Fibroblast of the aortic adventitia (primary cell): ENCODE measurements around the gene SORL1. TPM values are rescaled to one million over a fixed set of nuclear protein-coding genes. Genes with fewer than 3 reads are reported as not detected.

Experiments used
- DNase-seq: peaks from one replicate; pipeline ENCODE4 v3.0.0-alpha.2; 2010; ENCODE audit warnings: low read depth
- H3K4me3 ChIP-seq: 2 replicates; pipeline ENCODE4 v1.5.1; 2011; ENCODE audit warnings: low read depth, mild to moderate bottlenecking, control low read depth, low read length, moderate library complexity
- total RNA-seq: library from RNA; depleted of rRNA; stranded (reverse); fragments of >200 nt; gene quantifications from 2 replicates; pipeline ENCODE4 v1.2.3, GENCODE V29; 2012; ENCODE audit warnings: low replicate concordance
- TF ChIP-seq, protein P1 (sequence below): IDR thresholded peaks from 2 replicates; pipeline ENCODE4 v1.5.1; 2011; ENCODE audit warnings: mild to moderate bottlenecking, low read length, control low read depth, inconsistent platforms; ENCODE audit not compliant: insufficient read depth

Gene SORL1
- total RNA-seq, 1 donor, result 1.2 TPM

DNA sequence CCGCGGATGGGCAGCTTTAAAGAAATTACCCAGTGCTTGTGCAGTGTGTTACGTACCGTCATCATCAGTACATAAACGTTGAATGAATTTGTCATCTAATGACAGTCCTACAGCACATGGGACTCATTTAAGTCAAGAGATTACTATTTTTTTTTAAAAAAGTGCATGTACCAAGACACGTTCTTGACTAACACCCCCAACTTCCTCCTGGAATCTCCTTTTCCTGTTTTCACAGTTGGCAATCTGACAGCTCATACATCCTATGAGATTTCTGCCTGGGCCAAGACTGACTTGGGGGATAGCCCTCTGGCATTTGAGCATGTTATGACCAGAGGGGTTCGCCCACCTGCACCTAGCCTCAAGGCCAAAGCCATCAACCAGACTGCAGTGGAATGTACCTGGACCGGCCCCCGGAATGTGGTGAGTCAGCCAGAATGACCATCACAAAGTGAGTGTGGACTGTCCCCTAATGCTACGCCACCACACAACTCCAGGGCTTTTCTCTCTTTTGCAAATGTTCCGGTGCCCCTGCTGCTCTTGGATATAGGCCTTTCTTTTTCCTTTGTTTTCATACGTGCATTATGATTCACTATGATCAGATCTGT lies 162.6 kb downstream of the SORL1 start:
- TF ChIP-seq, protein P1, sequence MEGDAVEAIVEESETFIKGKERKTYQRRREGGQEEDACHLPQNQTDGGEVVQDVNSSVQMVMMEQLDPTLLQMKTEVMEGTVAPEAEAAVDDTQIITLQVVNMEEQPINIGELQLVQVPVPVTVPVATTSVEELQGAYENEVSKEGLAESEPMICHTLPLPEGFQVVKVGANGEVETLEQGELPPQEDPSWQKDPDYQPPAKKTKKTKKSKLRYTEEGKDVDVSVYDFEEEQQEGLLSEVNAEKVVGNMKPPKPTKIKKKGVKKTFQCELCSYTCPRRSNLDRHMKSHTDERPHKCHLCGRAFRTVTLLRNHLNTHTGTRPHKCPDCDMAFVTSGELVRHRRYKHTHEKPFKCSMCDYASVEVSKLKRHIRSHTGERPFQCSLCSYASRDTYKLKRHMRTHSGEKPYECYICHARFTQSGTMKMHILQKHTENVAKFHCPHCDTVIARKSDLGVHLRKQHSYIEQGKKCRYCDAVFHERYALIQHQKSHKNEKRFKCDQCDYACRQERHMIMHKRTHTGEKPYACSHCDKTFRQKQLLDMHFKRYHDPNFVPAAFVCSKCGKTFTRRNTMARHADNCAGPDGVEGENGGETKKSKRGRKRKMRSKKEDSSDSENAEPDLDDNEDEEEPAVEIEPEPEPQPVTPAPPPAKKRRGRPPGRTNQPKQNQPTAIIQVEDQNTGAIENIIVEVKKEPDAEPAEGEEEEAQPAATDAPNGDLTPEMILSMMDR, result no peak
- H3K4me3 ChIP-seq, result no peak overlapping the region
- DNase-seq, result no peak

DNA sequence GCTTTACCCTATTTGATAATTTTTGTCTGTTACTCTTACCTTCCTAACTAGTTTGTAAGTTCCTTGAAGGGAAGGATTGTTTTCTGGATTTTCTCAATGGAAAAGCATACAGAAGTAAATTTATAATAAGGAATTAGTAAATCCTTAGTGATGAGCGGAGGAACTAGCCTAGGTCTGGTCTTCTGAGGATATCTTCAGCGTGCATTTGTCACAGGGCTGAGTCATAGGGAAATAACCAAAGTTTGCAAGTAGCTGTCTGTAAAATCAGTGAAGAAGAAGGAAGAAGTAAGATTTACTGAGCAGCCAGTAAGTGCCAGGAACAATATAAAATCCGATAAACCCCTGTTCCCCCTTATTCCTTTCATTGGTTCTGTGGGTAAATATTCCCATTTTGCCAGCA lies 163.4 kb downstream of the SORL1 start:
- DNase-seq, result peak; percentile 39
- no peak overlapping the region for H3K4me3 ChIP-seq
- TF ChIP-seq, protein P1, result no peak

DNA sequence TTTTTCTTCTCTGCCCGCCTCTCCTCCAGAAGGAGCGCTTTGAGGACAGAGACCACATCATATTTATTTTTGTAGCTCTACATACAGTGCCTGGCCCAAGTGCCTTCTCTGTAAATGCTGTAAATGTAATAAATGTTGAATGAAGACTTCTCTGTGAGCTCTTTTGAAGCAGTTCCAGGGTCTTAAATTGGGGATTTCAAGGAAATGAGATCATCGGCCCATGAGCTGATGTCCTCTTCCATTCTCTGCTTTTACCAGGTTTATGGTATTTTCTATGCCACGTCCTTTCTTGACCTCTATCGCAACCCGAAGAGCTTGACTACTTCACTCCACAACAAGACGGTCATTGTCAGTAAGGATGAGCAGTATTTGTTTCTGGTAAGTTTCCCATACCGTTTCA lies 166.4 kb downstream of the SORL1 start:
- H3K4me3 ChIP-seq, result no peak overlapping the region
- TF ChIP-seq, protein P1, result no peak
- DNase-seq, result no peak

DNA sequence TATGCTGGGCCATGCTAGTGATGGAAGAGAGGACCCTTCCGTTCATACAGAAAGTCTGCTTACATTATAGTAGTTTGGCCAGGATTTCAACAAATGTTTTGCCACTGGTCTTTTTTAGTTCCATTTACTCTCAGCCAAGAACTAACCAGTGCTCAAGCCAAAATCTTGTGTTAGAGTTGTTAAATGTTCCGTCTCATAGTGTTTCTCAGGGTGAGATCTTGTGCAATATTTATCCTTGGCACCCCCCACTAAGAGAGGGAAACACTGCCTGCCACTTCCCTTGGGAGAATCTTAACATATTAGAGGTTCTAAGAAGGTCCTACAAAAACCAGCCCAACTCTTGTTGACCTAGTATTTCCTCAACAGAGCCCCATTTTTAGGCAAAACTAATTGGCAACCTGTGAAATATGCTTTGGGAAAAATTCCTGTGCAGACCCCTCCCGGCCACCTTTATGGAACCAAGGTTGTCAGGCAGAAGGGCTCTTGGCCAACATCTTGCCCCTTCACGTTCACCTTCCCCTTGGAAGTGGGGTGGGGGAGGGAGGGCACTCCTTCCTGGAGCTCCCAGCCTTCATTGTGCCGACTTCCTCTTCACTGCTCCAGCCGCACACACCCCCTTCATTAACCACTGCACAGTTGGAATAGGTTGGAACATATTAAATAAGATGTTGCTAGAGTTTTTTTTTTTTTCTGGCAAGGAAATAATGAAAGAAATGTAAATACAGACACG lies 173.8 kb downstream of the SORL1 start:
- H3K4me3 ChIP-seq, result no peak overlapping the region
- peak; percentile 80 for DNase-seq
- TF ChIP-seq, protein P1, result no peak

DNA sequence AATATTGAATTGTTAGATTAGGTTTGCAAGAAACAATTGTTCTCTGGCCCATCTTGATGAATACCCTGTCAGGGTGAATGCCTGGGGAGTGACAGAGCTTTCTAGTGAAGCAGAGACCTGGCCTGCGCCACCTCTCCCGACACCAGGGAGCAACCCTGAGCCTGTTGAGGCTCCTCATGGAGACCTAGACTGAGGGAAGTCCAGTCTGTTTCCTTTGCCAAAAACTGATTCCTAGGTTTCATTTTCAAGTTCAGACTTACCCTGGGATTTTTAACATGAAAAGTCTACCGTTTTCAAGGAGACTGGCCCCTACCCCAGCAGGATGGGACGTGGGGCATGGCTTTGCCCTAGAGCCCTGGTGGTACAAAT lies 174.4 kb downstream of the SORL1 start:
- H3K4me3 ChIP-seq, result no peak overlapping the region
- DNase-seq, result peak; percentile 75
- TF ChIP-seq, protein P1, result peak; percentile 18

DNA sequence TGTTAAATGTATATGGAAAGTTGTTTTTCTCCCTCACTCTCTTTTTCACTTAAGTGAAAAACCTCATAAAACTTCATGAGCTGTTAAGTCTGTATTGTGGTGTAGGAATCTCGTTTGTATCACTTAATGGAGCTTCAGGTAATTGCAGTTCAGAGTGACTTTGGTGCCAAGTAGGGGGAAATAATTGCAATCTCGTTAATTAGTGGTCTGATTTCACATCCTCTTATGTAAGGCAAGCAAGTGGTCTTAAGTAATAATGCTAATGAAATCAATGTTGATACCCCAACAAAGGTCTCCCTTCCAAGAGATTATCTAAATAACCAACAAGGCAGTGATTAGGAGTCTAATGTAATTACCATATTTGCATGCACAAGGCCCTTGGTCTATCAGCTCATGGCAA lies 174.9 kb downstream of the SORL1 start:
- TF ChIP-seq, protein P1, result no peak
- no peak for DNase-seq

More for the DNA sequence above, 174.9 kb downstream of the SORL1 start:
- H3K4me3 ChIP-seq, result no peak overlapping the region
